GM18861 (cell line): ENCODE results near the gene RPS6KA5.
A peak's percentile ranks its signal among the peaks of the same experiment; 100 is the strongest.

Experiments
- ATAC-seq: cut with Tn5 transposase; IDR thresholded peaks from one replicate; pipeline ENCODE4 v1.9.1; 2021; ENCODE audit not compliant: unreplicated experiment

Gene RPS6KA5

GRCh38 chr14:91029456-91030217 lies 30.8 kb downstream of the RPS6KA5 start:
- ATAC-seq = no peak

GRCh38 chr14:91027561-91027960 lies 32.9 kb downstream of the RPS6KA5 start:
- no peak for ATAC-seq

DNA sequence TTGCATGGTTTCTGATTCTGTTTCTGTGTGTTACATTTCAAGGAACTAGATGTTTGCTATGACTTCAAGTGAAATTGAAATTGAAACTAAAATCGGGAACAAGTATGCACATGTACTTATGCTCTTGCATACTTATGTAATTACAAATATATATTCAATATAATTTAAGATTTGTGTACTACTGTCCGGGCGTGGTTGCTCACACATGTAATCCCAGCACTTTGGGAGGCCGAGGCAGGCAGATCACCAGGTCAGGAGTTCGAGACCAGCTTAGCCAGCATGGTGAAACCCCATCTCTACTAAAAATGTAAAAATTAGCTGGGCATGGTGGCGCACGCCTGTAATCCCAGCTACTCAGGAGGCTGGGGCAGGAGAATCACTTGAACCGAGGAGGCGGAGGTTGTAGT lies 37.8 kb downstream of the RPS6KA5 start:
- peak; percentile 91 for ATAC-seq

DNA sequence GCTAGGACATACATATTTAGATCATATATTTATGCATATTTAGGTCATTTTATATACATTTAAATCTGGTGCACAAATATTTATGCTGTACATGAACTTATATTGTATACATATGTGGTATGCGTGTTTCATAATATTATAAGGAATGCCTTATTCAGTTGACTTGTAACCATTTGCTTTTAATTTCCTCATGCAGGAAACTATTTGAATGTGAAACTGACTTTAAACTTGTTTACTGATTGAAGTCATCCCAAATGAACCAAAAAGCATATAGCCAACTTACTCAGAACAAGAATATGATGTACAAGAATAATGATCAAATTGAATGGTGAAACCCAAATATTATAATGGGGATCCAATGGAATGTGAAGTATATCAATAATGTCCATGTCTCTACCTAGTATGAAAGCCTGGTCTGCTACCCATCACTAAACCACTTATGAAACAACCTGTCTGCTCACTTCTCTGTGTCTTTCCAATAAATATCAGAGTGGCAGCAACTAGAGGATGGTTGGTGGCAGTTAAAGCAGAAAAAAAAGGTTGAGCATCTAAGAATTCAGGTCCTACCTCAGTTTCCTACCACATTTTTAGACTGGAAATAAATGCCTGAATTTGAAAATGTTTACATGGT lies 38.3 kb downstream of the RPS6KA5 start:
- ATAC-seq = peak; percentile 33

GRCh38 chr14:91021115-91021514 lies 39.3 kb downstream of the RPS6KA5 start:
- ATAC-seq = no peak

DNA sequence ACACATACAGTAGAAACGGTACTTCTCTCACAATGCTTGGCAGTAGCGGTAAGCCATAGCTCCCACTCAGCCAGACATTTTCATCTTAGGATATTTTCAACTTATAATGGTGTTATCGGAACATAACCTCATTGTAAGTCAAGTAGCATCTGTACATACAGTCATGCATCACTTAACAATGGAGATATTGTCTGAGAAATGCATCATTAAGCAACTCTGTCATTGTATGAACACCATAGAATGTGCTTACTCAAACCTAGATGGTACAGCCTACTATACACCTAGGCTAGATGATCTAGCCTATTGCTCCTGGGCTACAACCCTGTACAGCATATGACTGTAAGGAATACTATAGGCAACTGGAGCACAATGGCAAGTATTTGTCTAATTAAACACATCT lies 40.8 kb downstream of the RPS6KA5 start:
- ATAC-seq = no peak

- ATAC-seq = no peak
Measured at GRCh38 chr14:91018481-91018880, 42.0 kb downstream of the RPS6KA5 start.

DNA sequence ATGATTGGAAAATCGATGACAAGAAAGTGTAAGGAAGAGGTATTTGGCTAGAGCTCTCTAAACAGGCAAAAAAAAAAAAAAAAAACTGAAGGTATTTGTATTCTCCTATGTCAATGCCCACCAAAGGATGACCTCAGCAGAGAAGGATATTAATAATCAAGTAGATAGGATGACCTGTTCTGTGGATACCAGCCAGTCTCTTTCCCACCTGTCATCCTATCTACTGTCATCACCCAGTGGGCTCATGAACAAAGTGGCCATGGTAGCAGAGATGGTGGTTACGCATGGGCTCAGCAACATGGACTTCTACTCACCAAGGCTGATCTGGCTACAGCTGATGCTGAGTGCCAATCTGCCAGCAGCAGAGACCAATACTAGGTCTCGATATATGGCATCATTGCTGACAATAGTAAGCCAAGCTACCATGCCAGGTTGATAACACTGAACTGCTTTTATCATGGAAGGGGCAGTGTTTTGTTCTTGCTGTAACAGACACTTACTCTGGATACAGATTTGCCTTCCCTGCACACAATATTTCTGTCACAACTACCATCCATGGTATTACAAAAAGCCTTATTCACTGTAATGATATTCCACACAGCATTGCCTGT lies 43.5 kb downstream of the RPS6KA5 start:
- ATAC-seq = no peak

DNA sequence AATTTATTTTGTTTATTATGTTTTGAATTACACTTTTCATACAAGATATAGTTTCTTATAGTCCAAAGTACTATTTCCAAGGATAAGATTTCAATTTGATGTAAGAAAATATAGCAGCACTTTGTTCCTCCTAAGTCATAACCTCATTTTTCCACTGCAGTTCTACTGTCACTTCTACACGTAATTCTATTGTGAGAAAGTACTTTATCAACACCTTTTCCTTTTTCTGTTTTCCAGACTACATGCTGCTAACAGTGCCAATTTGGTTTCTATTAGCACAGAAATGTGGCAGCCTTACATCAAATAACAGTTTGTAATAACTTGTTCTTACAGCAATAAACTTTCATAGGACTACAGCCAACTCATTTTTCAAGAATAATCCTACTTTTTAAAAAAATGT lies 45.0 kb downstream of the RPS6KA5 start:
- no peak for ATAC-seq

DNA sequence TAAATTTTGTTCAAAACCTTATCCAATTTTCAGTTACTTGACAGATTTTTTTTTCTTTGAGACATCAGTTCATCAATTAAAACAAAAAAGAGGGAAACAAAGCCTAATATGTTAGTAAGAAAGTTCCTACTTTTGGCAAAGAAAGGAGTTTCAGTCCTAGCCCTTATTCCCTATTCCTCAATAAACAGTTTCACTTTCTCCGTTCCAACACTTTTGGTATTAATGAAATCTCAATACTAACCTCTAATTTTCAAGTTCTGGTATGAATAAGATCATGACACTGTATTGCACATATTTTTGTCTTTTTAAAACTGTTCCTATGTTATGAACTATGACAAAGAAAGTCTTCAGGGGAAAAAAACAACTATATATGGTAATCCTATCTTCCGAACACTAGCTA lies 48.4 kb downstream of the RPS6KA5 start:
- no peak for ATAC-seq

DNA sequence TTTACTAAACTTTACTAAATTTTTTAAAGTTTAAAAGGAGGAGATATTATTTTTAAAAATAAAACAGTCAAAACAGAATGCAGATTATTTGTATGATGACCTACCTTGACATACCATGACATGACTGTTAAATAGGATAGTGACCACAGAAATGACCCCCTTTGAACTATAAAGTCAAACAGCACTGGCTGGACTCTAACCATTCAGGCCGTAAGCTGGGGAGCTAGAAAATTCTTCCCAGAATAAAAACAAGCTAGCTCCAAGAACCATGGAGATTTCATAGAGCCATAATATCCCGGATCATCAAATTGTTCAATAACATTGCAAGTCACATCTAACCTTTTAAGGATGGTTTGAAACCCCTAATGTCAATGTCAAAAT lies 50.3 kb downstream of the RPS6KA5 start:
- ATAC-seq = no peak

DNA sequence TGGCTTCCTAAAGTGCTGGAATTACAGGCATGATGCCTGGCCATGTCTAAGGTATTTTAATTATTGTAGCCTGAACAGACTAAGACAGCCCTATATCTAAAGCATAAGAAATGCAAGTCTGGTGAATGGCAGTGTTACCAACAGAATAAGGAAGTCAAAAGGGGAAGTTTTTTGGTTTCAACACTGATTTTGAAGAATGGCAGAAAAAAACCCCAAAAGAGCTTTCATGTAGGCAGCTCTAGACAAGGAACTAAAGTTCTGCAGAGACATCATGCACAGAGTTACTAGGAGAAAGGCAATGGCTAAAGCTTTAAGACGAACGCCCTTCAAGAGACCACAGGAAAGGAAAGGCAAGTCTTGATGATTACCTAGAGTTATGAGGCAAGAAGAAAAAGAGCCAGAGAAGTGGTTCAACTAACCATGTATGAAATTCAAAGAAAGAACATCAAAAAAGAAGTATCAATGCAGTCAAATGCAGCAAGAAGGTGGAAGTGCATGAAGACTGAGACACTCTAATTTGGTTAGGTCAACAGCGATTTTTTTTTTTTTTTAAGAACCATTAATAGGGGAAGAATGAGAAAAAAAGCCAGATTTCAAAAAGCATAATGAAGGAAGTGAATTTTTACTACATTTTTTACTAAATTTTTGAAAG lies 50.8 kb downstream of the RPS6KA5 start:
- peak; percentile 88 for ATAC-seq

DNA sequence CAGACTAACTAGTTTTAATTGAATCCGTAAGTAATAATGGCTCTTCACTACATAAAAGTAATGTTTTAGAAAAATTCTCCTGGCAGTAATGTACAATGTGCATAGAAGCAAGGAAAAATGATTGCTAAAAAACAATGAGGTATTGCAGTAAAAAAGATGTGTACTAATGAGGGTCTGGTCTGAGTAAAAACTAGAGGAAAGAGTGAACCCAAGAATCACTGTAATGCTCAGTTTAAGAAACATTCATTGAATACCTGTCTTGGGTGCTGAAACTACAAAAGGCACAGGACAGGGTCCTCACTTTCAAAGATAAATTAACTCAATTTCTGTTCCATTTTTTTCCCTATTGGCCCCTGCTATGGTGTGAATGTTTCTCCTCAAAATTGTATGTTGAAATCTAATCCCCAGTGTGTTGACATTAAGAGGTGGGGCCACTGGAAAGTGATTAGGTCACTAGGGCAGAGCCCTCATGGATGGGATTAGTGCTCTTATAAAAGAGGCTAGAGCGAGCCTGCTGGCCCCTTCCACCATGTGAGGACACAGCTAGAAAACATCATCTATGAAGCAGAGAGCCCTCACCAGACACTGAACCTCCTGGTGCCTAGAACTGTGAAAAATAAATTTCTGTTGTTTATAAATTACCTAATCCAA lies 51.6 kb downstream of the RPS6KA5 start:
- ATAC-seq = no peak

GRCh38 chr14:91005716-91006115 lies 54.7 kb downstream of the RPS6KA5 start:
- ATAC-seq = no peak

DNA sequence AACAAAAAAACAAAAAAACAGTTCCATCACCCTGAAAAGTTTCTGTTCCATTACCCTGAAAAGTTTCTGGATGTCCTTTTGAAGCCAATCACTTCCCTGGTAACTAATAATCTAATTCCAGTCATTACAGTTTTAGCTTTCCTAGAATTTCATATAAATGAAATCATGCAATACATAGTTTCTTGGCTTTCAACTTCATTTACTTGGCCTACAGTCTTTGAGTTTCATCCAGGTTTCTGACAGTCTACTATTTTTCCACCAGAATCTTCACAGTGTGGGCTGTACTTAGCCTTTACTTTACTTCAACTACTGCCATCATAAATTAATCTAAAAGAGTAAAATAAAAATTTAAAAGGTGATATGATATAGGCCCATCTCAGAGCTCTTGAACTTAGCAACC lies 55.5 kb downstream of the RPS6KA5 start:
- no peak for ATAC-seq

DNA sequence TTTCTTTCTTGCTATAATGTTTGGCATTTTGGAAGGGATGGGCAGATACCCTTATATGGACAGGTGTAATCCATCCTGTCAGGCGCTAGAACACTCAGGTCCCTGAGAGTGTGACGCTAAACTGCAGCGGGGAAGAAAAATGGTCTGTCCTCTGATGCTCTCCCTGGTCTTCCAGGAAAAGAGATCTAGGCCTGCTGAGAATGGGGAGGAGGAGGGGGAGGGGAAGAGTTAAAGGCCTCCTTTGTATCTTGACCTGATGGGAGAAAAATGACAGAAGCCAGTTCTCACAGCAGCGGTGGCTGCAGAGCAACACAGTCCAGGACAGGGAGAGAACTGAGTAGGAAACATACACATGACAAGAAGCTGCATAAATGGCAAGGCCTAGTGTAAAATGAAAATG lies 61.1 kb downstream of the RPS6KA5 start:
- ATAC-seq = no peak

- no peak for ATAC-seq
Measured at GRCh38 chr14:90996967-90997366, 63.5 kb downstream of the RPS6KA5 start.

GRCh38 chr14:90995785-90996184 lies 64.7 kb downstream of the RPS6KA5 start:
- ATAC-seq = no peak

- no peak for ATAC-seq
Measured at GRCh38 chr14:90993792-90994191, 66.6 kb downstream of the RPS6KA5 start.

DNA sequence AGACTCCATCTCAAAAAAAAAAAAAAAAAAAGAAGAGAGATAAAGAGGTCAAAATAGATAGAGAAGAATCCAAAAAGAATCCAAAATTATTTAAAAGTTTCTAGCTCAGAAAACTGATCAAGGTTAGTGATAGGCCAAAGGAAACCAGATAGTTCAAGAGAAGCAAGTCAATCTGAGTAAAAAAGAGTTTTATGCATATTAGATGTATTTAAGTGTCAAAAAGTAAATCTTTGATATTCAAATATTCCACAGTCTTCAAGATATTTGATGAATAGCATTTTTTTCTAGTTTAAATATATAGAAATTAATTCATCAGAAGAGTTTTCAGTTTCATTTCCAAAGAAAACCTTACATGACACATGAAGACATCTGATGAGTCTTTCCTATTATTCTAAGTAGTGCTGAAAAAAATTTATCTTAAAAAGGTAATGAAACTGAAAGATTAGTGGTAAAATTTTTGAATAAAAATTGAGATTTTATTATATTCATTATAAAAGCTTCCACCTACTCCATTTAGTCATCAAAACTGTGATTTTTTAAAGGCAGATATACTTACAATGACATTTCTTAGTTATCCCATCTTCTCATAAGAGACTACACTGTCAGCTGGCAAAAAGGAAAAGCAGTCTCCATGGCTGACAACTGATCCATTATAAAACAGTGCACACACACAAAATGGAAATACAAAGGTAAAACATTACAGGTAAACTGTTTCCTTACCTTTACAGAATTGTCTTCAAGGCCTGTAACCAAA lies 68.6 kb downstream of the RPS6KA5 start:
- no peak for ATAC-seq

DNA sequence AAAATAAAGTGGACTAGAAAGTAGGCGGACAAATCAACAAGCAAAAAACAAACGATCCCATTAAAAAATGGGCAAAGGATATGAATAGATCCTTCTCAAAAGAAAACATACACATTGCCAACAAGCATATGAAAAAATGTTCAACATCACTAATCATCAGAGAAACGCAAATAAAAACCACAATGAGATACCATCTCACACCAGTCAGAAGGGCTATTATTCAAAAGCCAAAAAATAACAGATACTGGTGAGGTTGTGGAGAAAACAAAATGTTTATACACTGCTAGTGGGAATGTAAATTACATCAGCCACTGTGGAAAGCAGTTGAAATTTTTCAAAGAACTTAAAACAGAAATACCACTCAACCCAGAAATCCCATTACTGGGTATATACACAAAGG lies 70.3 kb downstream of the RPS6KA5 start:
- no peak for ATAC-seq
